Hematopoietic multipotent progenitor cell treated with erythropoietin and hydrocortisone succinate and interleukin-3 and kit ligand, for 17 days (in vitro differentiated cells): ENCODE results near the gene NFATC2IP.
"Not testable (repeated sequence)": the region's sequence is repeated elsewhere in the genome, so short reads cannot be mapped to it uniquely, and the experiment has no call there.

Source experiments
- DNase-seq: peaks from one replicate; pipeline ENCODE4 v3.0.0-alpha.2; 2015; ENCODE audit warnings: low spot score

Gene NFATC2IP

DNA sequence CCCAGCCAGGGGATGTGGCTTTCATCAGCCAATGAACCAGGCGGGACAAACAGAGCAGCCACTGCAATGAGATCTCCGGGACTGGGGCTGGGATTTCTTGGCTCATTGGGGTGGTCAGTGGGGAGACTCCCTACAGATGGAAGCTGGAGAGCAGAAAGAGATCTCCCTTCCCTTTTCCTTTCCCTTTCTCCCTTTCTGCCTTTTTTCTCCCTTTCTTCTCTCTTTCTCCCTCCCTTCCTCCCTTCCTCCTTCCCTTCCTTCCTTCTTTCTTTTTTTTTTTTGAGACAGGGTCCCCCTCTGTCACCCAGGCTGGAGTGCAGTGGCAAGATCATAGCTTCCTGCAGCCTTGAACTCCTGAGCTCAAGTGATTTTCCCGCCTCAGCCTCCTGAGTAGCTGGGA is 48.1 kb downstream of the NFATC2IP start:
- DNase-seq = no peak

- DNase-seq = no peak
Observed at GRCh38 chr16:28999577-28999976, 48.8 kb downstream of the NFATC2IP start.

DNA sequence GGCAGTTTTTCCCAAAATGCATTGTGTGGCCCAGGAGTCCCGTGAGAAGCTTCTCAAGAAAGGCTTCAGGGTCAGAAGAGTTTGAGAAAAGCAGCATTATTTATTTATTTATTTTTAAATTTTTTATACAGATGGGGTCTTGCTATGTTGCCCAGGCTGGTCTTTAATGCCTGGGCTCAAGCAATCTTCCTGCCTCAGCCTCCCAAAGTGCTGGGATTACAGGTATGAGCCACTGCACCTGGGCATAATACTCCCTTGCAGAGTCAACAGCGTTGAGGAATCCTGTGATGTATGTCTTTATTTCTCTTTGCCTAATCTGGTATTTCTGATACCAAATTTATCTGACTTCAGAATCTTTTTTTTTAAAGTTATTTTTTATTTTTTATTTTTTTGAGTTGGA is 49.3 kb downstream of the NFATC2IP start:
- no peak for DNase-seq

- DNase-seq = not testable (repeated sequence)
Observed at GRCh38 chr16:29004496-29005139, 53.9 kb downstream of the NFATC2IP start.

- DNase-seq = peak; percentile 87
Observed at GRCh38 chr16:29007730-29008593, 57.2 kb downstream of the NFATC2IP start.

GRCh38 chr16:29009050-29009837 is 58.5 kb downstream of the NFATC2IP start:
- peak; percentile 79 for DNase-seq

DNA sequence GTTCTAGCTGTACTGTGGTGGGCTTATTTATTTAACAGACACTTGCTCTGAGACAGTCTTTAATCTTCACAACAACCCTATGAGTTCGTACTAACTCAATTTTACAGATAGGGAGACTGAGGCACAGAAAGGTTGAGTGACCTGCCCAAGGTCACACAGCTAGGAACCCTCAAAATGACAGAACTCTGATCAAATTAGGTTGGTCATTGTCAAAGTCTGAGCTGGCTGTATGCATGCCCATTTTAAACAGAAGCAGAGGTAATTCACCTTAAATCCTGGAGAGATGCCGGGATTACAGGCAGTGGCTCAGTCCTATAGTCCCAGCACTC is 59.1 kb downstream of the NFATC2IP start:
- peak; percentile 31 for DNase-seq

DNA sequence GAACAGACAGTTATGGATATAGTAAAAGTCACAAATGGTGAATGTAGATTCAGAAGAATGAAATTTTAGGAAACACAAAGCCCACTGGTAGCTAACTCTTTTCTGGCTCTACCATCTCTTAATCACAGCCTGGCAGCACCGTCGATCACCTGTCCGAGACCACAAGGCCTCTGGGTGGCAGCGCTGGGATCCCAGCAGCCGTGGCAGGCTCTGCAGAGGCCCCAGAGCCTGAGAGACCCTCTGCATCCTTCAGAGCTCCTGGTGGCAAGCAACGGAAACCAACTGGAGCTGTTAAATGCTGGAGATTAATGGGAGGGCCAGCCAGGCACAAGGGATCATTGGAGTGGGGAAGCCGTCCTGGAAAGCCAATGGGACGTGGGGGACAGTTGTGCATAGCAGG is 60.4 kb downstream of the NFATC2IP start:
- DNase-seq = peak; percentile 16

DNA sequence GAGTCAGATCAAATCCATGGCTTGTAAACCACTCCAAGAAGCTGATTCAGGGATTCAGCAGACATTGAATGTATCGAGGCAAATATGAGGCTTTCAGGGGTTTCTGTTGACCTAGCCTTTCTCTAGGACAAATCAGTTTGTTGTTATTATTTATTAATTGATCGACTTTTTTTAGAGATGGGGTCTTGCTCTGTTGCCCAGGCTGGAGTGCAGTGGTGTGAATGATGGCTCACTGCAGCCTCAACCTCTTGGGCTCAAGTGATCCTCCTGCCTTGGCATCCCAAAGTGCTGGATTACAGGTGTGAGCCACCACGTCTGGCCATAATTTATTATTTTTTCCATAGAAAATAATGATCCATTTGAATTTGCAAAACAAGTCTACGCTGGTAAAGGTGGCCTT is 61.1 kb downstream of the NFATC2IP start:
- DNase-seq = no peak

DNA sequence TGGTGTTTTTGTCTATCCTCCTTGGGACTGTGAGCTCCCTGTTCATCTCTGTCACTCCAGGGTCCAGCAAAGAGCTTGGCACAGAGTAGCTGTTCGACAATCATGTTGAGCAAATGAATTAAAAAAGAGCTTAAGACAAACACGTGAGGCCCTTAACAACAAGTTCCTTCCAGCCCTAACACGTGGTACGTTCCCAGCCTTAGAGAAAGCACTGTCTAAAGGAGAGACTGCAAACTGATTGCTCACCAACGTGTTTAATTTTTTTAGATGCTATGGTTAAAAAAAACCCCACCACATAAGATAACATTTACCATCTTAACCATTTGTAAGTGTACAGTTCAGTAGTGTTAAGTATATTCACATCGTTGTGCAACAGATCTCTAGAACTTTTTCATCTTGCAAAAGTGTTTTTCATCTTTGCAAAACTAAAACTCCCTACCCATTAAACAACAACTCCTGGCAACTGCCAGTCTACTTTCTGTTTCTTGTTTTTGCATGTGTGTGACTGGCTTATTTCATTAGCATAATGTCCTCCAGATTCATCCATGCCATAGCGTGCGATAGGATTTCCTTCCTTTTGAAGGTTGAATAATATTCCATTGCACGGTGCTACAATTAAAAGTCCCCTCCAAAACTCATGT is 62.3 kb downstream of the NFATC2IP start:
- peak; percentile 13 for DNase-seq

- no peak for DNase-seq
Observed at GRCh38 chr16:29014561-29015069, 63.9 kb downstream of the NFATC2IP start.
